IPS-15b (cell line): ENCODE results near the gene PLIN5.

Experiments
- H3K27me3 ChIP-seq: one replicate; pipeline ENCODE4 v1.6.1; 2013; ENCODE audit warnings: low read length; ENCODE audit not compliant: control insufficient read depth, insufficient read depth
- H3K36me3 ChIP-seq: one replicate; pipeline ENCODE4 v1.6.1; 2013; ENCODE audit warnings: low read length; ENCODE audit not compliant: control insufficient read depth, insufficient read depth
- H3K4me1 ChIP-seq: one replicate; pipeline ENCODE4 v1.6.1; 2013; ENCODE audit warnings: mild to moderate bottlenecking, low read length; ENCODE audit not compliant: control insufficient read depth, insufficient read depth
- H3K4me3 ChIP-seq: one replicate; pipeline ENCODE4 v1.5.1; 2013; ENCODE audit warnings: low read depth, low read length
- H3K9ac ChIP-seq: one replicate; pipeline ENCODE4 v1.6.1; 2013; ENCODE audit warnings: low read depth, mild to moderate bottlenecking, low read length
- H3K9me3 ChIP-seq: one replicate; pipeline ENCODE4 v1.6.1; 2013; ENCODE audit warnings: mild to moderate bottlenecking, low read length; ENCODE audit not compliant: control insufficient read depth, insufficient read depth

The PLIN5 gene

DNA sequence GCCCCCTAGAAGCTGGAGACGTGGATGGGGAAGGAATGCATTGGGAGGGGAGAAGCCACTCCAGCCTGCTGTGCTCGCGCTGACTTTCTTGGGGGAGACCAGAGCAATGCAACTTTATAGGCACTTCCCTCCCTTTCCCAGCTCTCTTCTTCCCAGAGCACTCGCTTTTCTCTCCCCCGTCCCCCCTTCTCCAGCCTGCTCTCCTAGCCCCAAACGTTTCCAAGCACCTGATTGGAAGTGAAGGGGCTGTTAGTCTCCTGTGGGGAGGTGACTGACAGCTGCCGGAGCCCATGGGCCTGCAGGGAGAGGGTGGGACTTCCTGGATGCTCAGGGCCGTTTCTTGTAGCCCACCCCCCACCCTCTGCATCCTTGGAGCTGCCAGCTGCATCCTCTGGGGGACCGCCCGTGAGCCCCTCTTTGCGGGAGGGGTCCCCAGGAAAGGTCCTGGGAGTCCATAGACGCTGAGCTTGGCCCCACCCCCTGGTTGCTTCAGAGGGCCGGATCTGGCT is 60.5 kb downstream of the PLIN5 start:
- Histone ChIP-seq H3K36me3 (peaks cover 27% of the 10 kb centered on the region), H3K4me3 (peak overlapping the region; percentile 80), H3K27me3 (no peaks in the 10 kb centered on the region), H3K9me3 (no peaks in the 10 kb centered on the region), H3K4me1 (no peaks in the 10 kb centered on the region), H3K9ac (peak overlapping the region; percentile 60)

DNA sequence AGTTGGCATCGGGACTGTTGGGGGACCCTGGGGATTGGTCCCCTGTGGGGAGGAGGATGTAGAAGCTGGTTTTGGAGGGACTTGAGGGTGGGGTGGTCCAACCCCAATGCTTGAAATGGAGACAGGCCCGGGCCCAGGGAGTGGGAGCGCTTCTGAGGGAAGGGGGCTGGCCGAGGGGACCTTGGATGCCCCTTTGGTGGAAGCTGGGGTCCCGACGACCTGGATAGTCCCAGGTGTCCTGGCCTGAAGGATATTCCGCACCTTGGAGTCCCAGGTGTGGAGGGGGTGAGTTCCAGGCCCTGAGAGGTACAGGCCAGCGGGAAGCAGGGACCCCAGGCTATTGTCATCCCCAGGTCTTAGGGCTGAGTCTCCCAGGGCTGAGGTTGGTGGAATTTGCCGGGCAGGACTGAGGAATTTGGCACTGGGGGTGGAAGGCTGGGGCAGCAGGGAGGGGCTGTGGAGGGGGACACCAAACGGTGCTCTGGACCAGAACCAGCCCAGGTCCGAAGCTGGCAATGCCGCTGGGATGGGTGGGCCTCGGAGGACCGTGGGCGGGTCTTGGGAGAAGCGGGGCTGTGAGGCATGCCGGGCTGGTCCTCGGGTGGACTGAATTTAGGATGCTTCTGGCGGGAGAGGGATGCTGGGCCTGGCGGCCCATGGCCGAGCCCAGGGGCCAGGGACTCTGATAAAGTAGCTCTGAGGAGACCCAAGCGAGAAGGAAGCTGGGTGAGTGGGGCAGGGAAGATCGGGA is 61.1 kb downstream of the PLIN5 start:
- Histone ChIP-seq H3K4me1 (no peaks in the 10 kb centered on the region), H3K9me3 (no peaks in the 10 kb centered on the region), H3K9ac (peak overlapping the region; percentile 60), H3K36me3 (peaks cover 24% of the 10 kb centered on the region), H3K4me3 (peak overlapping the region; percentile 80), H3K27me3 (no peaks in the 10 kb centered on the region)

DNA sequence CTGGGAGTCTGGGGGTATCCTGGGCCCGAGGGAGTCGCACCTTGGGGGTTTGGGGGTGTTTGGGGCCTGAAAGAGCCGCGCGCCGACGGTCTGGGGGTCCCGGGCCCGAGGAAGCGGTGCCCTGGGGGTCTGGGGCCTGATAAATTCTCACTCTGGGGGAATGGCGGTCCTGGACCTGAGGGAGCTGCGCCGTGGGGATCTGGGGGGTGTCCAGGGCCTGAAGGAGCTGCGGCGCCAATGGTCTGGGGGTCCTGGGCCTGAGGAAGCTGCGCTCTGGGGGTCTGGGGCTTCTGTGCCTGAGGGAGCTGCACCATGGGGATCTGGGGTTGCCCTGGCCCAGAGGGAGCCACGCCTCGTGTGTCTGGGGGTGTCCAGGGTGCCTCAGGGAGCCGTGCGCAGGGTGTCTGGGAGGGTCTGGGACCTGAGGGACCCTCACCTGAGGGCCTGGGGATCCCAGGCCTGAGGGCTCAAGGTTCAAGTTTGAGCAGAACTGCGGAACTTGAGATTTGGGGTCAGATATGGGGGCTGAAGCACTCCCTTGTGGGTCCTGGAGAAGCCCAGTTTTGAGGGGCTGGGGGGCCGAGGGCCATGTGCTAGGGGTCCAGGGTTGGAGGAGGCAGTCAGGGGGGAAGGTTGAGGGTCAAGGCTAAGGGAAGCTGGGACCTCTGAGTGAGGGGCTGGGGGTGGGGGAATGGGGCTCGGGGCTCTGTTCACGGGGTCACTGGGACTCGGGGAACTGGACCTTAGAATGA is 61.8 kb downstream of the PLIN5 start:
- H3K9me3 ChIP-seq: no peaks in the 10 kb centered on the region

More for the DNA sequence above, 61.8 kb downstream of the PLIN5 start:
- Histone ChIP-seq H3K9ac (peak overlapping the region; percentile 73), H3K27me3 (no peaks in the 10 kb centered on the region), H3K4me3 (peak overlapping the region; percentile 80), H3K4me1 (no peaks in the 10 kb centered on the region), H3K36me3 (peaks cover 17% of the 10 kb centered on the region)
